Adrenal gland (tissue), 12 donors: Measurements from ENCODE around the gene ZDHHC7. TPM values are rescaled to one million over a fixed set of nuclear protein-coding genes. Genes with fewer than 3 reads are reported as not detected.

ENCODE experiments used
- DNase-seq, 7 donors: peaks; one replicate each; pipeline ENCODE4 v3.0.0-alpha.2; 2019 to 2020
- H3K27ac ChIP-seq, 5 donors: fragments of 200-600 bp; sonication (generic) in 4 of 5; 1 replicate in 3 of 5; 2 replicates in 2 of 5; pipeline versions ENCODE4 v1.5.1 to v1.8.0; 2016 to 2020; ENCODE audit warnings: mild to moderate bottlenecking in 1 of 5
- H3K27me3 ChIP-seq: fragments of 200-600 bp; 2 replicates; pipeline ENCODE4 v1.8.0; 2021
- H3K36me3 ChIP-seq, 2 donors: fragments of 200-600 bp; replicated peaks in 1 of 2; 1 replicate in 1 of 2; 2 replicates in 1 of 2; pipeline versions ENCODE4 v1.5.1 to v1.8.0; 2018 to 2022
- H3K4me1 ChIP-seq, 2 donors: fragments of 200-600 bp; replicated peaks in 1 of 2; 1 replicate in 1 of 2; 2 replicates in 1 of 2; pipeline versions ENCODE4 v1.5.1 to v1.8.0; 2018 to 2021
- H3K4me3 ChIP-seq, 4 donors: fragments of 200-600 bp; sonication (generic) in 3 of 4; one replicate each; pipeline ENCODE4 v1.5.1; 2016 to 2018
- H3K9me3 ChIP-seq, 3 donors: fragments of 200-600 bp; sonication (generic) in 1 of 3; replicated peaks in 1 of 3; 1 replicate in 2 of 3; 2 replicates in 1 of 3; pipeline versions ENCODE4 v1.5.1 to v1.8.0; 2016 to 2021
- CTCF ChIP-seq, 6 experiments: fragments of 450-650 bp in 4 of 6; fragments of 200-600 bp in 2 of 6; sonication (generic) in 1 of 6; IDR thresholded peaks; 1 replicate in 5 of 6; 2 replicates in 1 of 6; pipeline versions ENCODE4 v1.5.1 to v1.8.0; 2016 to 2021; ENCODE audit warnings: antibody characterized with exemption in 6 of 6, mild to moderate bottlenecking in 2 of 6, moderate library complexity in 1 of 6
- POLR2A ChIP-seq, 2 donors: fragments of 450-650 bp; IDR thresholded peaks; one replicate each; pipeline ENCODE4 v1.6.1; 2017; ENCODE audit warnings: antibody characterized with exemption in 2 of 2, mild to moderate bottlenecking in 2 of 2, moderate library complexity in 1 of 2
- WGBS, 4 donors: extraction: QIAGEN DNeasy Blood & Tissue Kit in 2 of 4; methylation state at CpG; one replicate each; pipeline versions ENCODE4 v1.1.5 to v1.1.7; 2013 to 2017; 5-methylcytosine and 5-hydroxymethylcytosine counted together
- intact Hi-C, 2 donors: fragments of 100-400 bp; cut with DNase I; formaldehyde crosslinking; loops; one replicate each; pipeline versions ENCODE4 v1.14.1 to v1.15.0; 2022 to 2023
- polyA plus RNA-seq, 3 donors: library from polyadenylated mRNA; stranded (reverse); fragments of 200-250 nt in 2 of 3; fragments of 350-450 nt in 1 of 3; fragmentation: Illumina TruSeq in 1 of 3; extraction: RNeasy Lipid Tissue Mini Kit (QIAGEN cat#74804) in 1 of 3; gene quantifications; one replicate each; pipeline ENCODE4 v1.2.3, GENCODE V29; 2013 to 2014
- total RNA-seq, 9 donors: library from RNA; depleted of rRNA in 4 of 9; stranded (reverse); fragments of >200 nt in 4 of 9; fragments of 120-200 nt in 1 of 9; fragmentation: NEBNext Ultra II Directional in 1 of 9; extraction: Animal tissue kit (Norgen Biotek cat#: 25700) in 1 of 9; gene quantifications; one replicate each; pipeline versions ENCODE4 v1.1.0 to v1.2.4, GENCODE V29; 2013 to 2023
- donor health status: healthy with polysubstance abuse.
- donor health status: Bipolar disorder and iron deficiency.
- donor health status: DM: yes; HTN: yes; CAD: no.
- donor health status: DM: no; HTN: no; CAD: no.
- donor health status: DM: no; HTN: no; CAD: no.
- donor health status: DM: yes; HTN: yes; CAD: no.

Gene ZDHHC7
- total and polyA plus RNA-seq, 12 donors, result 22.5 to 74.6 (median 41.0) TPM

GRCh38 chr16:84928679-84929420 lies 82.5 kb downstream of the ZDHHC7 start:
- Histone ChIP-seq H3K27ac (peak overlapping the region; percentile 25 to 88 (median 72)), H3K36me3 (no peaks in the 10 kb centered on the region), H3K9me3 (no peaks in the 10 kb centered on the region), H3K27me3 (no peaks in the 10 kb centered on the region), H3K4me3 (no peak overlapping the region), H3K4me1 (peaks cover 34% of the 10 kb centered on the region in 2 donors)
- peak; percentile 76 to 92 (median 86) for DNase-seq
- intact Hi-C loops, result loop anchor here in 1 of 2 donors (10.0 kb wide), 1 partner anchor 174 kb away; no protein-coding TSS in a partner anchor
- TF ChIP-seq CTCF (IDR thresholded peaks at IDR 0.05) (peak in 3 of 6 experiments; percentile 13 to 20 (median 15)), POLR2A (IDR thresholded peaks at IDR 0.05) (no peak)
- 14 to 28% (median 25%) methylated on average over 8 to 16 of the region's 16 CpGs for WGBS, 4 donors

- H3K4me1 ChIP-seq, result peaks cover 28 to 34% of the 10 kb centered on the region in 2 donors
- no peaks in the 10 kb centered on the region for H3K27me3 ChIP-seq
- DNase-seq, result peak; percentile 46 to 76 (median 70)
- no peaks in the 10 kb centered on the region for H3K9me3 ChIP-seq
- WGBS, 4 donors, result 43 to 57% (median 50%) methylated on average over 14 to 34 of the region's 34 CpGs
- H3K36me3 ChIP-seq, result no peaks in the 10 kb centered on the region
- no peak overlapping the region for H3K4me3 ChIP-seq
- H3K27ac ChIP-seq, result peak overlapping the region; percentile 25 to 88 (median 72)
- intact Hi-C loops, result loop anchor here in 1 of 2 donors (10.0 kb wide), 1 partner anchor 173 kb away; no protein-coding TSS in a partner anchor
- no peak for TF ChIP-seq CTCF (IDR thresholded peaks at IDR 0.05)
- TF ChIP-seq POLR2A (IDR thresholded peaks at IDR 0.05), result no peak
These were observed 83.4 kb downstream of the ZDHHC7 start for GRCh38 chr16:84927621-84928591.

- 47 to 88% (median 49%) methylated on average over 7 of the region's 7 CpGs for WGBS, 4 donors
- TF ChIP-seq POLR2A (IDR thresholded peaks at IDR 0.05), result no peak
- TF ChIP-seq CTCF (IDR thresholded peaks at IDR 0.05), result no peak
- intact Hi-C loops, result loop anchor here in 1 of 2 donors (10.0 kb wide), 1 partner anchor 172 kb away; no protein-coding TSS in a partner anchor
- Histone ChIP-seq H3K9me3 (no peaks in the 10 kb centered on the region), H3K36me3 (no peaks in the 10 kb centered on the region), H3K4me3 (no peak overlapping the region), H3K27ac (no peak overlapping the region), H3K27me3 (no peaks in the 10 kb centered on the region), H3K4me1 (peaks cover 28 to 42% of the 10 kb centered on the region in 2 donors)
- DNase-seq, result no peak
These were observed 84.9 kb downstream of the ZDHHC7 start for GRCh38 chr16:84926462-84926861.
